Upper lobe of left lung (tissue), 4 donors: ENCODE data around the gene SH3YL1.

Source experiments
- CTCF ChIP-seq, 6 experiments: fragments of 450-650 bp in 4 of 6; fragments of 200-600 bp in 2 of 6; sonication (generic) in 2 of 6; IDR thresholded peaks; one replicate each; pipeline ENCODE4 v1.5.1; 2016 to 2019; ENCODE audit warnings: antibody characterized with exemption in 6 of 6
- POLR2A ChIP-seq, 4 donors: fragments of 450-650 bp; IDR thresholded peaks; one replicate each; pipeline ENCODE4 v1.5.1; 2016 to 2017; ENCODE audit warnings: antibody characterized with exemption in 4 of 4, mild to moderate bottlenecking in 2 of 4
- POLR2AphosphoS5 ChIP-seq, 2 donors: sonication (generic); formaldehyde crosslinking; IDR thresholded peaks; one replicate each; pipeline ENCODE4 v1.5.1; 2017; ENCODE audit warnings: antibody characterized with exemption in 2 of 2

- TF ChIP-seq CTCF (IDR thresholded peaks at IDR 0.05) (no peak), POLR2AphosphoS5 (IDR thresholded peaks at IDR 0.05) (no peak), POLR2A (IDR thresholded peaks at IDR 0.05) (no peak)
Measured at GRCh38 chr2:295090-295489, 31.3 kb upstream of the SH3YL1 start.
